GM21381 (cell line): ENCODE data around the gene OVOL1.
"Not testable (repeated sequence)": the region's sequence is repeated elsewhere in the genome, so short reads cannot be mapped to it uniquely, and the experiment has no call there.

ENCODE experiments used
- ATAC-seq: cut with Tn5 transposase; IDR thresholded peaks from one replicate; pipeline ENCODE4 v1.9.1; 2021; ENCODE audit warnings: mild to moderate bottlenecking, moderate library complexity; ENCODE audit not compliant: unreplicated experiment

The OVOL1 gene

DNA sequence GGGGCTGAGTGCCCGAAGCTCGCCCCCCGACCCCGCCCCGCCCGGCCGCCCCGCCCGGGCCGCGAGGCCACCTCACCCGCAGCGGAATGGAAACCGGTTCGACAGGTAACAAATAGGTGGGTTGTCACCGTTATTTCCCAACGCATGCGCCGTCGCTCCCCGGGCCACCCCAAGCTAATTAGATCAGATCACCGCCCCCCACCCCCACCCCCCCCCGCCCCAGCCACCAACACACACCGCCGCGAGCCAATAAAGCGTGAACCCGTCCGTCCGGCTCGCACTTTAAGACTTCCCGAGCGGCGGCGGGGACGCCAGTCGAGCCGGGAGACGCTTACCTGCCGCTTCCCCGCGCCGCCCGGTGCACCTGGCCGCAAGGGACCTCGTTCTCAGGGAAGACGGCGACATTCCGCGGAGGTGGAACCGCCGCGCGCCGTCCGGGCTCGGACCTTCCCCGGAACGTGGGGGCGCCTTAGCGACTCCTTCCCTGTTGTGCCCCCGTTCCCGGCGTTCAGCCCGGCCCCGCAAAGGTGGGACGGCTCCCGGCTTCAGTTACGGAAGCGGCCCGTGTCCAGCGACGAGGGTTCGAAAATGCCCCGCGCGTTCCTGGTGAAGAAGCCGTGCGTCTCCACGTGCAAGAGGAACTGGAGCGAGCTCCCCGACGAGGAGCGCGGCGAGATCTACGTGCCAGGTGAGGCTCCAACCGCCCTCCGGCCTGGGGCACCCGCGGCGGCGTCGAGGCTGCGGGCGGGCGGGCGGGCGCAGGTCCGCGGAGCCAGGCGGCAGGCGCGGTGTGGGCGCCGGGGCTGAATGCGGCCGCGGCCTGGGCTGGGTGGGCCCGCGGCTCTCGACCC lies at the start of gene OVOL1:
TSS of gene OVOL1 (plus strand) at position 278 of the 851 bp plus-strand sequence. CDS start at position 589, 311 bp downstream.
- ATAC-seq, result no peak

GRCh38 chr11:65739022-65739421 lies 47.8 kb upstream of the OVOL1 start:
- no peak for ATAC-seq

GRCh38 chr11:65741185-65741584 lies 45.7 kb upstream of the OVOL1 start:
- no peak for ATAC-seq

GRCh38 chr11:65742353-65742752 lies 44.5 kb upstream of the OVOL1 start:
- ATAC-seq, result no peak

DNA sequence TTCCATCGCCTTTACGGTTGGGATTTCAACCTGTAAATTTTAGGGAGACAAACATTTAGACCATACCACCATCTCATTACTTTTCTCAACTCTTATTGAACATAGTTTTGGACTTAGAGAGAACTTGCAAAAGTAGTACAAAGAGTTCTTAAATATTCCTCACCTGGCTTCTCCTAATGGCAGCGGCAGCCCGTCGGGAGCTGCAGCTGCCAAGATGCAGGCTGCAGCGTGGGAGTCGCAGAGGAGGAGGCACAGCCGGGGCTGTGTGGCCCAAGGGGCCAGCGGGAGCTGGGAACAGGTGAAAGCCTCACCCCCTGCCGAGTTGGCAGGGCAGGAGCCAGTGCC lies 43.2 kb upstream of the OVOL1 start:
- ATAC-seq, result no peak

DNA sequence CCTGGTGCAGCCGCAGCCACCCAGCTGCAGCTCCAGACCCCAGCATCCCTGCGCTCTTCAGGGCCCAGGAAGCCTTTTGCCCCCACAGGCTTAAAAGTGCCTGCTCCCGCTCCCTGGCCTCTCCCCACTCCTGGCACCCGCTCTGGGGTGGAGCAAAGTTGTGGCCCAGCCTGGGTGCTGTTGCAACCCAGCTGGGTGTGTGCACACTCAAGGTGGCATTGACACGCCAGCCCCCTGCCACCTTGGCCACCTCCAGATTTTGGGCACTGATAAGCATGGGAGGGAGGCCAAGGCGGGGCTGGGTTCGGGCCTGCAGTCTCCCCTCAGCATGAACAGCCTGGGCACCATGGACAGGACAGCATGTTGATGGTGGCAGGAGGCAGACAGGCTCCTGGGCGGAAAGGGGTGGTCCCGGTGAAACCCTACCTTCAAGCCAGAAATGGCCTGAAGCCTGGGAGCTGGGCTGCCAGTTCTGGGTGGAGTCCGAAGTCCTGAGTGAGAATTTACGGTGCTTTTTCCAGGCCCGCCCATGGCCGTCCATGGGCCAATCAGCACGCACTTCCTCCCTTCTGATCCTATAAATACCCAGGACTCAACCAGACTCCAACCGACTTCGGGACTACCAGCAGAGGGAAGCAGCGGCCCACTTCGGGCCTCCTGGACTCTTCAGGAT lies 42.7 kb upstream of the OVOL1 start:
- no peak for ATAC-seq

GRCh38 chr11:65744699-65745042 lies 42.2 kb upstream of the OVOL1 start:
- no peak for ATAC-seq

- no peak for ATAC-seq
Observed at GRCh38 chr11:65745049-65745448, 41.8 kb upstream of the OVOL1 start.

- ATAC-seq, result not testable (repeated sequence)
Observed at GRCh38 chr11:65762169-65762568, 24.7 kb upstream of the OVOL1 start.

GRCh38 chr11:65762816-65763215 lies 24.0 kb upstream of the OVOL1 start:
- ATAC-seq, result not testable (repeated sequence)

GRCh38 chr11:65764434-65764833 lies 22.4 kb upstream of the OVOL1 start:
- no peak for ATAC-seq

- ATAC-seq, result no peak
Observed at GRCh38 chr11:65766535-65766934, 20.3 kb upstream of the OVOL1 start.

GRCh38 chr11:65767406-65767805 lies 19.5 kb upstream of the OVOL1 start:
- ATAC-seq, result no peak

DNA sequence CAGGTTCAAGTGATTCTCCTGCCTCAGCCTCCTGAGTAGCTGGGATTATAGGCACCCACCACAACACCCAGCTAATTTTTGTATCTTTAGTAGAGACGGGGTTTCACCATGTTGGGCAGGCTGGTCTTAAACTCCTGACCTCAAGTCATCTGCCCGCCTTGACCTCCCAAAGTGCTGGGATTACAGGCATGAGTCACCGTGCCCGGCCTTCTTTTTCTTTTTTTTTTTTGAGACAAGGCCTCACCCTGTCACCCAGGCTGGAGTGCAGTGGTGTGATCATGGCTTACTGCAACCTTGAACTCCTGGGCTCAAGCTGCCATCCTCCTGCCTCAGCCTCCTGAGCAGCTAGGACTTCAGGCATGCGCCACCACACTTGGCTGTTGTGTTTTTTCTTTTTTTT lies 19.1 kb upstream of the OVOL1 start:
- ATAC-seq, result not testable (repeated sequence)

DNA sequence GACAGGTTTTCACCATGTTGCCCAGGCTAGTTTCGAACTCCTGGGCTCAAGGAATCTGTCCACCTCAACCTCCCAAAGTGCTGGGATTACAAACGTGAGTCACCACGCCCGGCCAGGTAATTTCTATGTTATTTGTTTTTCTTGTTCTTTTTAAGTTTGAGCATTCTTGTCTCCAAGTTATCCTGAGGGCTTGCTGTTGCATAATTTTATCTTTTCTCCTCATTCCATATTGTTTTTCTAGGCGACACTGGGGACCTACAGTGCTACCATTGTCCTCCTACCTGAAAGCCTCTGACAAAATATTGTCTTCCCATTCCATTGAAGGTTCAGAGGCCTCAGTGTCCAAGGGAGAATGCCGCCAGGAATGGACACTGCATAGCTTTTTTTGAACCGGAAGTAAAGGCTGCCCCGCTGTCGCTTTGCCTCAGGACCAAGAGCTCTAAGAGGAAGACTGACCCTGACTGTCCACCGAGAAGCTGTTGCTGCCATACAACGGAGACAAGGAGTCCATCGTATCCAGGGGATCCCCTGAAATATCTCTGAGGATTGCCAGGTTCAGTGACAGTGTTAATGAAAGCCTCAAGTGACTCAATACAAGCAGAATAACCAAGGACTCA lies 15.8 kb upstream of the OVOL1 start:
- no peak for ATAC-seq

- no peak for ATAC-seq
Observed at GRCh38 chr11:65771589-65772112, 15.2 kb upstream of the OVOL1 start.

DNA sequence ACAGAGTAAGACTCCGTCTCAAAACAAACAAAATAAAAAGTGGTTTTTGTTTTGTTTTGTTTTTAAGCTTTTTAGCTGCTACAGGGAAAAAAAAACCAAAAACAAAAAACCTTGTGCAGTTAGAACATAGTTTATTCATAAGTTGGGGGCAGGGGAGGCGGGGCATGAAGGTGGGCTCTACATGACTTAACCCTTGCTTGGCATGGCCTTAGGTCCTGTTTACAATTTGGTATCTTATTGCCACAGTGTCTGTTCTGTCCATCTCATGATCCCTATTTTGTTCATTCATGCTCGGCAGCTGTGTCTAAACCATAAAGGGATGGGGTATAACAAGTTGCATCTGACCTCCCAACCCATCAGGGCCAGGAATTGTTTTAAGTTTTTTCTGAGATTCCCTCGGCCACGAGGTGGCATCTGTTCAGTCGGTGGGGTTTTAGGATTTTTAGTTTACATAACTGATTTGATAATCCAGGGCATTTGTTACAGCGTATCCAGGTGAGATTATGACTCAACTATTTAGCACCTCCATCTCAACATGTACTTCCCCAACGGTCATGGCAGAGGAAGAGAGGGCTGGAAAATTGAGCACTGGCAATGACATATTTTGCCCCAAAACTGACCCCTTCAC lies 13.0 kb upstream of the OVOL1 start:
- no peak for ATAC-seq

DNA sequence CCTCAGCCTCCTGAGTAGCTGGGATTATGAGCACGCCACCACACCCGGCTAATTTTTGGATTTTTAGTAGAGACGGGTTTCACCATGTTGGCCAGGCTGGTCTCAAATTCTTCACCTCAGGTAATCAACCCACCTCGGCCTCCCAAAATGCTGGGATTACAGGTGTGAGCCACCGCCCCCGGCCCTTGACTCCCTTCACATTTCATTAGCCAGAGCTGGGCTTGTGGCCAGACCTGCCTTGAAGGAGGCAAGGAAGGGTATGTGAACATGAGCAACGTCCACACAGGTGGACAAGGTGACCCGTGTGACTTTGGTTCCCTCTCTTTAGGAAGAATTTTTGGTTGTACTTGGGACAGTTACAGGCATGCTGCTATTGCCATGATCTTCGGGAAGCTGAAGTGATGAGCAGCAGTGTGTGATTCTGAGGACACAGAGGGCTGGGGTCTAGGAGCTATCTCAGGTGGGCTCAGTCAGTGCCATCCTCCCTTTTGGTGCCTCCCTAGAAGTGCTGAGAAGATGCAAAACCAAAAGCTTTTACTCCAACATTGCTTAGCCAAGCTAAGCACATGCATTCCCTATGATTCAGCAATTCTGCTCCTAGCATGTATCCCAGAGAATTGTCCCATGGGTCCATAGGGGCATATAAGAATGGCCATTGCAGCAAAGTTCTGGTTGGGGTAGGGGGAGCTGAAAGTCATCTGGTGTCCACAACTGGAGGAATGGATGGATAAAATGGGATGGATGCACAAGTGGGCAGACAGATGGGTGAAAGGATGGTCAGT lies 12.1 kb upstream of the OVOL1 start:
- ATAC-seq, result no peak

DNA sequence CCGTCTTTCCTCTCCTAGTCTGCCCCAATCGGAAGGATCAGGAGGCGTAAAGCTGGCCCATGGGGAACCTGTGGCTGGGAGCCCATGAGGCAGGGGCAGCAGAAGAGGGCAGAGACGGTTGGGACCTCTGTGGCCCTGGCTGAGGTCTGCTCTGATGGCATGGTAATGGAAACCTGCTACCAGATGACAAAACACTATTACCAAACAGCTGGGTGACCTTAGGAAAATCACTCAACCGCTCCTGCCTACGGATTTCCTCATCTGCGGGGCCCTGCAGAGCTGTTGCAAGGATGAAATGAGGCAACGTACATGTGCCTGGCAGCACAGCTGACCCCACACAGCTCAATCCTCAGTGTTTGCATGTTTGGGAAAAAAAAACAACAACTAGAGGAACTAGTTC lies 10.7 kb upstream of the OVOL1 start:
- ATAC-seq, result no peak

- ATAC-seq, result no peak
Observed at GRCh38 chr11:65776710-65777141, 10.1 kb upstream of the OVOL1 start.

DNA sequence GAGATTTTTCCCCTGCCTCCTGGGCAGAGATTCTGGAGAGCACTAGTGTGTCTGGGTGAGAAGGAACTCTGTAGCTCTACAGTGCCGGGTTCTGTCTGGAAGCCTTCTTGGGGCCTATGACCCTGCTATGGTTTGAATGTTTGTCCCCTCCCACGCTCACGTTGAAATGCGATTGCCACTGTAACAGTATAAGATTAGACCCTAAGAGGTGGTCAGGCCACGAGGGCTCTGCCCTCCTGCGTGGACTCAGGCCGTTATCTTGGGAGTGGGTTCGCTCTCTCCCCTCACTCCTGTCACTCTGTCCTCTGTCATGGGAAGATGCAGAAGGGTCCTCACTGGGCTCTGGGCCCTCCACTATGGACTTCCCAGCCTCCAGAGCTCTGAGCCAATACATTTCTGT lies 9.6 kb upstream of the OVOL1 start:
- ATAC-seq, result no peak
